GM12865 (cell line): ENCODE results near the gene HAND2.

Source experiments
- DNase-seq: peaks from one replicate; pipeline ENCODE4 v3.0.0; 2010; ENCODE audit warnings: low read depth
- H3K4me3 ChIP-seq: 2 replicates; pipeline ENCODE4 v1.5.1; 2011; ENCODE audit warnings: mild to moderate bottlenecking, low read depth, low read length, control low read depth
- TF ChIP-seq, protein P1 (sequence below): IDR thresholded peaks from 2 replicates; pipeline ENCODE4 v1.5.1; 2011; ENCODE audit warnings: low read length, control low read depth, low read depth, inconsistent platforms; ENCODE audit not compliant: insufficient read depth; ENCODE audit errors: missing control alignments

The HAND2 gene

DNA sequence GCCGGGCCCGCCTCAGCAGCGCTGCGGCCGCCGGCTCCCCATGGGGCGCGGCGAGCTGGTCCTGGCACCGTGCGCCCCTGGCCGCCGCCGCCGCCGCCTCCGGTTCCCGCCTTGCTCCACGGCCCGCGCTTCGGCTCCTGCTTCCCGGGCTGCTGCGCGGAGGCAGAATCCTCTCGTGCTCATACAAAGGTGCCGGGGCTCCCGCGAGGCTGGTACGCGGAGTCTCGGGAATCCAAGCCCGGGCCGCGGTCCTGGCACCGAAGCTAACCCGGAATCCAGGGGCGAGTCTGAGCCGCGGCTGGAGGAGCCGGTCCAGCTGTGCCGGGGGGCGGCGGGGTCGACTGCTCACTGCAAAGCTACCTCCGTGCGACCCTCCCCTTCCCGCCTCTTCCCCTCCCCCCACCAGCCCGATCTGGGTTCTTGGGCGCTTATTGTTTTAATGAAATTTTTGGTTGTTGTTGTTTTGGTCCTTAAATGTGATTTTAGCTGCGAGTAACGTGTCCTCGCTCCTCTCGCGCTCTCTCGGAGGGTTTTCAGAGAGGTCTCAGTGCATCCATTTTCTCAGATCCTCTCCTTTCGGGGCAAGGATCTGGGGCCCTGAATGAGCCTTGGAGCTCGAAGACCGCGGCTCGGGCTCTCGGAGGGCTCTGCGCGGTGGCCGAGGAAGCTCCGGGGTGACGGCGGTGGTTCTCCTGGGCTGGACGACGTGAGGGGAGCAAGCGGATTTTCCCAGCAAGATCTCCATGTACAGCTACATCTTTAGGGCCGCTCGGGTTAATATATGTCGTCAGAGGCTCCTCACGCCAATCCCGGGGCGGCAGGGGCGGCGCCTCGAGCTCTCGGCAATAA, at the start of gene HAND2:
Gene HAND2, minus strand, starts transcription at position 753 of the 849 bp plus-strand sequence. CDS start 940 bp downstream, outside the sequence.
- no peak for DNase-seq
- H3K4me3 ChIP-seq, result no peak within 1 kb of the TSS
- TF ChIP-seq, protein P1, sequence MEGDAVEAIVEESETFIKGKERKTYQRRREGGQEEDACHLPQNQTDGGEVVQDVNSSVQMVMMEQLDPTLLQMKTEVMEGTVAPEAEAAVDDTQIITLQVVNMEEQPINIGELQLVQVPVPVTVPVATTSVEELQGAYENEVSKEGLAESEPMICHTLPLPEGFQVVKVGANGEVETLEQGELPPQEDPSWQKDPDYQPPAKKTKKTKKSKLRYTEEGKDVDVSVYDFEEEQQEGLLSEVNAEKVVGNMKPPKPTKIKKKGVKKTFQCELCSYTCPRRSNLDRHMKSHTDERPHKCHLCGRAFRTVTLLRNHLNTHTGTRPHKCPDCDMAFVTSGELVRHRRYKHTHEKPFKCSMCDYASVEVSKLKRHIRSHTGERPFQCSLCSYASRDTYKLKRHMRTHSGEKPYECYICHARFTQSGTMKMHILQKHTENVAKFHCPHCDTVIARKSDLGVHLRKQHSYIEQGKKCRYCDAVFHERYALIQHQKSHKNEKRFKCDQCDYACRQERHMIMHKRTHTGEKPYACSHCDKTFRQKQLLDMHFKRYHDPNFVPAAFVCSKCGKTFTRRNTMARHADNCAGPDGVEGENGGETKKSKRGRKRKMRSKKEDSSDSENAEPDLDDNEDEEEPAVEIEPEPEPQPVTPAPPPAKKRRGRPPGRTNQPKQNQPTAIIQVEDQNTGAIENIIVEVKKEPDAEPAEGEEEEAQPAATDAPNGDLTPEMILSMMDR, result no peak

DNA sequence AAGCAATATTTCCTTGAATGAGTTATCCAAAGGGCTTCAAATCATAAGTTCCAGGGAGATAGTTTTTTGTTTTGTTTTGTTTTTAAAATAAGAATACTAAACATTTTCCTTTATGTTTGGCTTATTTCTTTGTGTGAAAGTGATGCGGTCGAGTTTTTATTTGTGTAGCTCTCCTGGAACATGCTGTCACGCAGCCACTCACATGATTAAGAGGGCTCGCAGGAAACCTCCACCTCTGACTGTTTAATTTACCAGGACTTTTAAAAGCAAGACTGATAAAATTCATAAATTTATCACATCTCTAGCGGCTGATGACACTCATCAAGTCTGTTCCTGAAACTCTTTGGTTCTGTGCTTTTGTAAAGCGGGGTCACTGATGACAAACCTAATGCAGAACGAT, 48.9 kb upstream of the HAND2 start:
- TF ChIP-seq, protein P1, result no peak
- H3K4me3 ChIP-seq, result no peak overlapping the region
- no peak for DNase-seq

DNA sequence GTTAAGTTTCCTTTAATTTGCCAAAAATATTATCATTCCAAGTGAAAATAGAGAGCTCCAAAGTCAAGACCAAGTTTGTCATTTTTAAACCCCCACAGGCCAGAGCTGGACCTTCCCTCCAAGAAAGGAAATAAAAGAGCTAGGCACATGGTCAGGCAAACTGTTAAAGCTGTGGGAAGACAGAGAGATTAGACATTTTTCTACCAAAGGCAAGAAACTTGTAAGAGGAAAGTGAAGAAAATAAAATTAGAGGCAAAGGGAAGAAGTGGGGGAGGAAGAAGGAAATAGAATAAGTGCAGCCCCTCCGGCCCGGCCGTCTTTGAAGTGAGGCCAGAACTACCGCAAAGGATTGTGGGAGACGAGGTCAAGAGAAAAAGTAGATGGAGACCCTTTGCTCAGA, 47.9 kb upstream of the HAND2 start:
- no peak for DNase-seq
- TF ChIP-seq, protein P1, result no peak
- H3K4me3 ChIP-seq, result no peak overlapping the region

DNA sequence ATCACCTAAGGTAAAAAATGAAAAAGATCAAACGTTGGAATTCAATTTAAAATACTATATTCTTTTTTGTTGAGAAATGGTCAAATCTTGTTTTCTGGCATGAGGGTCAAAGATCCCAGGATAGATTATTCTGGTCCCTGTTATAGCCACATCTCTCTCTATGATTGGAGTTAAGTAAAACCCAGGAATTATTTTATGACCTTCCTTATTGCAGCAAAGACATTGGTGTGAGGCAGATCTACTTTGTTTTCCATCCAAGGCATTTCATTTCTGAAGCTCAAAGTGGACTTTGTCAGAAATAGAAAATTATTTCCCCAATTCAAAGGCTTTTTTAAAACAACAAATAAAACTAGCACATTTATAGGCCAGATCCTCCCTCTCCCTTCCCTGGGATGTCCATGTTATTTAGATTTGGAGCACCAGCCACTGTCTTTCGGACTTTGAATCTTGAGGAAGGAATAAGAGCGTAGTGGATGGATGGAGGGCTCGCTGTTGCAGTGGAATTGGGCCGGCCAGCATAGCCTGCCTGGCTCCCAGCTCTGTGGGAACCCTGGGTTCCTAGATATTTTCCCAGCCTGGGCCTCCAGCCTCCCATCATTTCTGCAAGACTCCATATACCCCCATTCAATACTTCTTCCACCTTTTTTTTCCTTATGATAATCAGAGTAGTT, 45.6 kb upstream of the HAND2 start:
- TF ChIP-seq, protein P1, result no peak
- no peak for DNase-seq
- H3K4me3 ChIP-seq, result no peak overlapping the region

DNA sequence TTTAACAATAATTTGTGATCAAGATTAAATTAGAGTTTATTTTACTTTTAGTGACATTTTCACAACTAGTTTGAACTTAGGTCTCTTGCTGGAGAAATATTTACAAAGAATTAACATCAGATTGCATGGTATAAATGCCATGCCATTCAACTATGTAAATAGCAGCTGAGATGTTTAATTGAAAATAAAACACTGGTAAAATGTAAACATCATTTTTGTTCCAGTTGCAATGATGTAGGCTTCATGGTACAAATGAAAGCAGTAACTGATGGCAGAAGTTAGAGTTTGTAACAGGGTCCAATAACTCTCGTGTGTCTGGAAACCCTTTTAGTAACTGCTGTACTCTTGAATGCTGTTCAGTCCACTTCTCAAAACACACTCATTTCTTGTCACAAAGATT, 43.7 kb upstream of the HAND2 start:
- no peak for DNase-seq
- H3K4me3 ChIP-seq, result no peak overlapping the region
- TF ChIP-seq, protein P1, result no peak

DNA sequence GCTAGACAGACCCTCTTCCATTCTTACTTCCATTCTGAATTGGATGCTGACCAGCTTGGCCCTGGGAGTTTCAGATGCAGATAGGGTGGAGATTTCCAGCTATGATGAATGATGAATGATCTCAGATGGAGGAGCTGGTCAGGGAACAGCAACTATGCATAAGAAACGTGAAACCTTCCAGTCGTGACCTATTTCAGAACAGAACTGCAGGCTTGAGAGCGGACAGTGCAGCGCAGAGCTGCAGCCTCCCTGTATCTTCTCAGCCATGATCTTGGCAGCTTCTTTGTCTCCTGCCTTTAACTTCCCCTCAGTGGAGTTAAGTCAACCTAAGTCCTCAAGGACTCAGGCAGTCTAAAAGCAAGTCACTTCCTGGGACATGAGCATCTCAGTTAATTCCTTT, 43.3 kb upstream of the HAND2 start:
- DNase-seq, result no peak
- no peak overlapping the region for H3K4me3 ChIP-seq
- TF ChIP-seq, protein P1, result no peak
